ENCODE measurements around the gene GFM1.

The GFM1 gene

GRCh38 chr3:158722108-158722507, 77.8 kb downstream of the GFM1 start:
- in situ Hi-C loops (cut with HindIII; ENCODE audit: low sequenced_read_pairs) = no loop called here

GRCh38 chr3:158723991-158724390, 79.7 kb downstream of the GFM1 start:
- in situ Hi-C loops (cut with HindIII; ENCODE audit: low sequenced_read_pairs) = no loop called here

GRCh38 chr3:158725348-158726011, 81.2 kb downstream of the GFM1 start:
- in situ Hi-C loops (cut with HindIII; ENCODE audit: low sequenced_read_pairs) = loop anchor here (5.0 kb wide), 1 partner anchor 72 kb away; no protein-coding TSS in a partner anchor

- in situ Hi-C loops (cut with HindIII; ENCODE audit: low sequenced_read_pairs) = loop anchor here (5.0 kb wide), 1 partner anchor 70 kb away; no protein-coding TSS in a partner anchor
Observed at GRCh38 chr3:158727206-158728060, 83.1 kb downstream of the GFM1 start.

- in situ Hi-C loops (cut with HindIII; ENCODE audit: low sequenced_read_pairs) = loop anchor here (5.0 kb wide), 1 partner anchor 69 kb away; no protein-coding TSS in a partner anchor
Observed at GRCh38 chr3:158728061-158728377, 83.7 kb downstream of the GFM1 start.

- in situ Hi-C loops (cut with HindIII; ENCODE audit: low sequenced_read_pairs) = loop anchor here (5.0 kb wide), 1 partner anchor 68 kb away; no protein-coding TSS in a partner anchor
Observed at GRCh38 chr3:158728851-158729250, 84.5 kb downstream of the GFM1 start.

- in situ Hi-C loops (cut with HindIII; ENCODE audit: low sequenced_read_pairs) = no loop called here
Observed at GRCh38 chr3:158731486-158731885, 87.2 kb downstream of the GFM1 start.

- in situ Hi-C loops (cut with HindIII; ENCODE audit: low sequenced_read_pairs) = no loop called here
Observed at GRCh38 chr3:158731938-158732855, 87.9 kb downstream of the GFM1 start, which contains the start of gene RARRES1. RARRES1 (minus strand) TSS chr3:158732457; CDS start chr3:158732415, 42 bp downstream.

- in situ Hi-C loops (cut with HindIII; ENCODE audit: low sequenced_read_pairs) = no loop called here
Observed at GRCh38 chr3:158732856-158733200, 88.5 kb downstream of the GFM1 start.

- in situ Hi-C loops (cut with HindIII; ENCODE audit: low sequenced_read_pairs) = no loop called here
Observed at GRCh38 chr3:158733656-158734055, 89.3 kb downstream of the GFM1 start.

GRCh38 chr3:158735296-158736033, 91.1 kb downstream of the GFM1 start:
- in situ Hi-C loops (cut with HindIII; ENCODE audit: low sequenced_read_pairs) = no loop called here

- in situ Hi-C loops (cut with HindIII; ENCODE audit: low sequenced_read_pairs) = no loop called here
Observed at GRCh38 chr3:158737410-158737809, 93.1 kb downstream of the GFM1 start.

- in situ Hi-C loops (cut with HindIII; ENCODE audit: low sequenced_read_pairs) = no loop called here
Observed at GRCh38 chr3:158737976-158738615, 93.8 kb downstream of the GFM1 start.

GRCh38 chr3:158738653-158739052, 94.3 kb downstream of the GFM1 start:
- in situ Hi-C loops (cut with HindIII; ENCODE audit: low sequenced_read_pairs) = no loop called here

GRCh38 chr3:158739078-158739477, 94.8 kb downstream of the GFM1 start:
- in situ Hi-C loops (cut with HindIII; ENCODE audit: low sequenced_read_pairs) = no loop called here

GRCh38 chr3:158739661-158740060, 95.3 kb downstream of the GFM1 start:
- in situ Hi-C loops (cut with HindIII; ENCODE audit: low sequenced_read_pairs) = no loop called here

All from endothelial cell of hepatic sinusoid (primary cell).